SH-SY5Y (cell line): Measurements from ENCODE around the gene SKOR1.

Experiments
- GATA2 ChIP-seq: IDR thresholded peaks from 2 replicates; pipeline ENCODE4 v1.6.1; 2011; ENCODE audit warnings: mild to moderate bottlenecking, low read depth, low read length
- GATA3 ChIP-seq: IDR thresholded peaks from 2 replicates; pipeline ENCODE4 v1.6.1; 2011; ENCODE audit warnings: low read depth, mild to moderate bottlenecking, low read length, moderate library complexity

DNA sequence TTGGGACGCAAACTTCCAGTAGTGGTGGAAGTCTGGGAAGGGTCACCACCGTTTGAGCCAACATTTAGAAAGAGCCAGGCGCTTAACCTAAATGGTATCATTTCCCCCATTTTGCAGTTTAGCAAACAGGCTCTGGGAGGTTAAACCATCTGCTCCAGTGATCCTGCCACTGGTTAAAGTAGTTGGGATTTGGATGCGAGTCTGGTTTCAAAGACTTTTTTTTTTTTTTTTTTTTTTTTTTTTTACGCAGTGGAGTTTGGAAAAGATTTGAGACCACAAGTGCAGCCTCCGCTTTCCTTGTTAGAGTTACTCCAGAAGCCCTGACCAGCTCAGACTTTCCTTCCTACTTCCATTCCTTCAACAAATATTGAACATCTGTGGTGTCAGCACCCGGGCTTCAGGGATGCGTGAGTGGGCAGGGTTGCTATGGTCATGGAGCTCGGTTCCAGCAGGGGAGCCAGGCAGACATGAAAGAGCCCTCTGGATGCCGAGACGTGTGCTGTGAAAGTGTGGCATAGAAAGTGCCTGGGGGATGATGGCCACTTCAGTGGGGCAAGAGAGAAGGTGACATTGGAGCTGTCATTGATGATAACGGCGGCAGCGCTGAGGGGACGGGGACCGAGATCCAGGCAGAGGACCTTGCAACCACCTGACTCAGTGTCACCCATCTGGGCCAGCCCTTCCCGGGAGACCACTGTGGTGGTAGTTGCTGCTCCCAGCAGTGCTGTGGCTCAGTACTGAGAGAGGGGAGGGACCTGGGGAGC, 15.6 kb downstream of the SKOR1 start:
- no peak for TF ChIP-seq GATA2
- TF ChIP-seq GATA3: no peak
